Measurements from ENCODE around the gene DGCR2.

DGCR2 gene

GRCh38 chr22:19147195-19147780 lies 25.1 kb upstream of the DGCR2 start:
- DNase-seq (ENCODE audit: low read depth in 3 of 3, low spot score in 1 of 3): no peak

- DNase-seq (ENCODE audit: low read depth in 3 of 3, low spot score in 1 of 3): no peak
Observed at GRCh38 chr22:19146215-19146968, 24.2 kb upstream of the DGCR2 start.

- DNase-seq (ENCODE audit: low read depth in 3 of 3, low spot score in 1 of 3): no peak
Observed at GRCh38 chr22:19143967-19144400, 21.8 kb upstream of the DGCR2 start.

- DNase-seq (ENCODE audit: low read depth in 3 of 3, low spot score in 1 of 3): no peak
Observed at GRCh38 chr22:19143212-19143611, 21.0 kb upstream of the DGCR2 start.

GRCh38 chr22:19142394-19142793 lies 20.2 kb upstream of the DGCR2 start:
- no peak for DNase-seq (ENCODE audit: low read depth in 3 of 3, low spot score in 1 of 3)

GRCh38 chr22:19139974-19140373 lies 17.8 kb upstream of the DGCR2 start:
- no peak for DNase-seq (ENCODE audit: low read depth in 3 of 3, low spot score in 1 of 3)

- DNase-seq (ENCODE audit: low read depth in 3 of 3, low spot score in 1 of 3): no peak
Observed at GRCh38 chr22:19139001-19139356, 16.8 kb upstream of the DGCR2 start.

- DNase-seq (ENCODE audit: low read depth in 3 of 3, low spot score in 1 of 3): no peak
Observed at GRCh38 chr22:19138217-19139000, 16.2 kb upstream of the DGCR2 start.

- DNase-seq (ENCODE audit: low read depth in 3 of 3, low spot score in 1 of 3): no peak
Observed at GRCh38 chr22:19137384-19138216, 15.4 kb upstream of the DGCR2 start.

GRCh38 chr22:19136915-19137314 lies 14.7 kb upstream of the DGCR2 start:
- no peak for DNase-seq (ENCODE audit: low read depth in 3 of 3, low spot score in 1 of 3)

- no peak for DNase-seq (ENCODE audit: low read depth in 3 of 3, low spot score in 1 of 3)
Observed at GRCh38 chr22:19134874-19135273, 12.7 kb upstream of the DGCR2 start.

- DNase-seq (ENCODE audit: low read depth in 3 of 3, low spot score in 1 of 3): no peak
Observed at GRCh38 chr22:19134176-19134831, 12.1 kb upstream of the DGCR2 start.

GRCh38 chr22:19133561-19133960 lies 11.3 kb upstream of the DGCR2 start:
- DNase-seq (ENCODE audit: low read depth in 3 of 3, low spot score in 1 of 3): no peak

GRCh38 chr22:19132693-19133400 lies 10.6 kb upstream of the DGCR2 start:
- DNase-seq (ENCODE audit: low read depth in 3 of 3, low spot score in 1 of 3): no peak

GRCh38 chr22:19132153-19132552 lies 9.9 kb upstream of the DGCR2 start:
- DNase-seq (ENCODE audit: low read depth in 3 of 3, low spot score in 1 of 3): no peak

GRCh38 chr22:19131685-19132015 lies 9.4 kb upstream of the DGCR2 start:
- DNase-seq (ENCODE audit: low read depth in 3 of 3, low spot score in 1 of 3): no peak

GRCh38 chr22:19130959-19131684 lies 8.9 kb upstream of the DGCR2 start, which contains the start of gene TSSK2:
Gene TSSK2 (plus strand): TSS chr22:19131308. CDS start chr22:19131400, 92 bp downstream.
- DNase-seq (ENCODE audit: low read depth in 3 of 3, low spot score in 1 of 3): no peak

- DNase-seq (ENCODE audit: low read depth in 3 of 3, low spot score in 1 of 3): no peak
Observed at GRCh38 chr22:19129871-19130270, 7.7 kb upstream of the DGCR2 start.

GRCh38 chr22:19128946-19129727 lies 6.9 kb upstream of the DGCR2 start:
- DNase-seq (ENCODE audit: low read depth in 3 of 3, low spot score in 1 of 3): no peak

All from stimulated activated CD4-positive, alpha-beta T cell treated with anti-CD3 and anti-CD28 coated beads, TNF-alpha, amount 100 ng/mL, for 1 hour (primary cell).